Fibroblast of gingiva (primary cell): ENCODE results near the gene DYNLT2.
A peak's percentile ranks its signal among the peaks of the same experiment; 100 is the strongest.

Experiments used
- DNase-seq: peaks from one replicate; pipeline ENCODE4 v3.0.0-alpha.2; 2011; ENCODE audit warnings: low read depth

The DYNLT2 gene, protein sequence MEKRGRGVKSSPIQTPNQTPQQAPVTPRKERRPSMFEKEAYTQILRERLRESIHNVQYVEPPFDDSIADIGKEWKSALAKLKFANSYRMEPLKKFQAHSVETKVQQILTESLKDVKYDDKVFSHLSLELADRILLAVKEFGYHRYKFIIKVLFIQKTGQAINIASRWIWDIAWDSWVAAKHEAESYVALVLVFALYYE

DNA sequence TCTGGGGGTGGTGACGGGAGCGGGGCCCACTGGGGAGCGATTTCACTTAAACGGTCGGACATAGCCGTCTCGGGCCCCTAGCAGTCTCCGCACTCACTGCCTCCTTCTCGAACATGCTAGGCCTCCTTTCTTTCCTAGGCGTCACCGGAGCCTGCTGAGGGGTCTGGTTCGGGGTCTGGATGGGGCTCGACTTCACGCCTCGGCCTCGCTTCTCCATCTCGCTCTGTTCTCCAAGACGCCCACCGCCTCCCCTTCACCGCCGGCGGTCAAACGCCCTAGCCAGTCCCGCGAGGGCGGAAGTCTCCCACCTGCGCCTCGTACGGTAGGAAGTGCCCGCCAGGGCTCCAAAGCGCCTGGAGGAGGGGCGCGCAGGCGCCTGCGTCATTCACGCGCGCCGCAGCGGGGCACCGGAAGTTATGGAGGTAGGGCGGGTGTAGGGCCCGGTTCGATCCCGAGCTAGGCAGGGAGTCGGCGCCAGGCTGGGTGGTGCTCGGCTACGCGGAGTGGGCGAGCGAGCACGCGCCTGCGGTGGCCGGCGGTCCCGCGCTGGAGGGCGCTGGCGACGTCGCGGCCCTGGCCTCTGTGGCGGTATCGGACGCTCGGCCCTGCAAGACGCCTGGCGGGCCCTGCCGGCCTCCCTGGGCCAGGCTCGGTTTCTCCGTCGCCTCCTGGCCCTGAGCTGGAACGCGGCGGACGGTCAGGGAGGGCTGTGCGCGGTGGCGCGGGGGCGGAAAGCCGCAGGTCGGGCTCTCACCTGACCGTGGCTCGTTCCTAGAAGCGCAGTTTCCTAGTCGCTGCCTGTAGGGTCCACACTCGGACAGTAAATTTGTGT is at the start of gene DYNLT2, which contains the start of gene ERMARD:
TSS of gene DYNLT2 (minus strand) at position 331 of the 832 bp plus-strand sequence. CDS start at position 217, 114 bp downstream.
TSS of gene ERMARD (plus strand) at position 381 of the 832 bp plus-strand sequence. CDS start at position 417, 36 bp downstream.
- DNase-seq: peak; percentile 92

DNA sequence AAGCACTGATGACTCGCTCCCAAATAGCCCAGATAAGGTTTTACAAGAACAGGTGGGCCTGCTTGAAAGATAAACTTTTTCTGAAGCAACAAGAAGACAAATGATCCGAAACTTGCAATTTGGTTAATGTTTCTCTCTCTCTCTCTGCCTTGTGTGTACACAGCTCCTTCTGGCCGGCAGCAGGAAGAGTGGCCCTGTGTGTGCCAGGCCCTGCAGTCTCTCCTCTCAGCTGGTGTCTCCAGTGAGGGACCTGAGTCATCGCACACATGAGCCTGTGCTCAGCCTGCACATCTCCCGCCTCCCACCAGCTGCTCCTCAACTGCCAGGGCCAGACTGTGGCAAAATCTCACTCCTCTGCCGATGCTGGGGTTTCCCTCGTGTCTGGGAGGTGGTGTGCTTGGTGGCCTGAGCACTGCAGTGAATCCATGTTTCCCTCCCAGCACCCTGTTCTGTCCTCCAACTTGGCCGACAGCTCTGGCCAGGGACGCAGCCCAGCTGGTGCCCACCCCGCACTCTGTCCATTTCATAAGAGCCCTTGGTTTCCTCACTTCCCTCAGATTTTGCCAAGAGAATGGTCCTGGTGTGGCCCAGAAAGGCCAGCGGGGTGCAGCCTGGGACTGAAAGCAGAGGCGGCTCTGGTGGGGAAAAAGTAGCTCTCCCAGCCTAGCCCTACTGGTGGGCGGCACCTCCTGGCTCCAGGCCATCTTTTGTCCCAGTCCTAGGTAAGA is 49.5 kb upstream of the DYNLT2 start:
- DNase-seq: peak; percentile 72

DNA sequence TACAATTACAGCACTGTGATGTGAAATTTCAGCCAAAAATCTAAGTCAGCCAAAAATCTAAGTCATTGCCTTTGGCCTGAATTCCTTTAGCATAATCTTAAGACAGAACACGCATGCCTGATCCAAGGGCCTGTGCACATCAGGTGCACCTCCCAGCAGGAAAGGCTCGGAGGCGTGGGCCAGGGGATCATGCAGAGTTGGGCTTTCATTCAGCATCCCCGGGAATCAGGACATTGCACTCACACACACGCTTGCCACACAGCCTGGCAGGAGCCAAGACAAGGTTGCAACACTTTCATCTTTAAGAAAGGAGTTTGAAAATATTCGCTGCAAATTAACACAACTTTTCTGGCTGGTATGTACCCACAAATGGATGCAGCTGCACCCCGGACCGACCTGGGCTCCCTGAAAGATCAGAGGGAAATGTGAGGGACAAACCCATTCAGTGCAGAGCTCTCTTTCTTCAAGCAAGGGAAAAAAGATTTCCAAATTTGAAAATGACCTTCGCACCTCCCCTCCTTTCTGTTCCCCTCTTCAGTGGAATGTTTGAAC is 48.8 kb upstream of the DYNLT2 start:
- DNase-seq: peak; percentile 49

DNA sequence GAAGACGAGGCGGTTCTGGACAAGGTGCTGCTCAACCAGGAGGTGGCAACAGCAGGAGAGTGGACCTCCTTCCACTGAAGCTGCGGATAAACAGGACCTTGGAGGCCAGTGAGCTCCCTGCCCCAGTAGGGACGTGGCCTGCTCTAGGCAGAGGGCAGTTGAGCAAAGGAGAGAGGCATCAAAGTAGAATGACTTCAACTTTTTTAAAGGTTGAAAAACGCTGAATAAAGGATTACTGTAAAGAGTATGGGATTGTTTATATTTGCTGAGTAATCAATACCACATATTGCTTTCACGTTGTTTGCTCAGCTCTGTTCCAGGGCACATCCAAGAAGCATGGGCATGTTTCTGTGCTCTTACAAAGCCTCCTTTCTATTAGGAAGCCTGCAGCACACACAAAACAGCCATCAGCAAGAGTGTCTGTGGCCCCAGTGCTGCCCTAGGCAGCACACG is 48.1 kb upstream of the DYNLT2 start:
- DNase-seq: no peak

DNA sequence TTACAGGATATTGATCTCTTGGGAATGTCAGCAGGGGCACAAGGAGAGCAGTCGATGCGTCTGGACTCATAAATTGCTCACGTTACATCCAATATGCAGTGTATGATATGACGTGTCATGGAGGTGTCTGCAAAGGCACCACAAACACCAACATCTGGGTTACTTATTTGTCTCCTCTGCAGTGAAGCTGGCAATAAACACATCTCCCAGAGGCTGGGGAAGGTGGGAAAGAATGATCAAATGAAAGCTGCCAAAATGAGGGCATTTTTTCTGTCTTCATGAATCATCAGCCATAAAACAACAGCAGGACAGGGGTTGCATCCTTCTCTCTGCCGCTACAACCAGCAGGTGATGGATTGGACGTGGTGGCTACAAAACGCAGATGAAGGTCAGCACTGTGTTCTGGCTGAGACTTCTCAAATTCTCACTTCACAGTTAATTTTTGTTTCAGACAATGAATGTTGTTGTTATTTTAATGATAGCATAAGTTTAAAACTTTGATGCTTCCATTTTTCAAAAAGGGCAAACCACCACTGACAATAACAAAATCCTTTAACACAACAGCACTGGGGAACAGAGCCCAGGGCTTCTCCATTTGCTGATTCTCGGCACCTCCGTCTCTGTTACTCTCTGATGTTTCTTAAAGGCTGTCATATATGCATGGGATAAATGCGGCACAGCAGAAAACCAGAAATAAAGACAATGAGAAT is 47.5 kb upstream of the DYNLT2 start:
- DNase-seq: no peak

DNA sequence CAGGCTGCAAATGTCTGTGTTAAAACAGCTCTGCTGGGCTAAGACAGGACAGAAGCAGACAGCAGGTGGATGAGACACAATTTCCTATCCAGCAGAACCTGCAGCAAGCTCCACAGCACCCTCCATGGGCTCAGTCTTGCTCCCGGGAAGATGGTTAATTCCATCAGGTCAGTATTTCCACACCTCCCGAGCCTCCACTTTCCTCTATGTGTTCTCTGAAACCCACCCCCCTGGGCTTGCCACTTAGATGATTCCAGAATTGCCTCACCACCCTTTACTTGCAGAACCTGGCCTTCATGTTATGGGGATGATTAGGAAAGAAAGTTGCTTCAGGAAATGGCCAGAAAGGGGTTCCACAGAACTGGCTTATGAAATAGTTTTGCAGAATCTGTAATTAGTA is 43.8 kb upstream of the DYNLT2 start:
- no peak for DNase-seq

DNA sequence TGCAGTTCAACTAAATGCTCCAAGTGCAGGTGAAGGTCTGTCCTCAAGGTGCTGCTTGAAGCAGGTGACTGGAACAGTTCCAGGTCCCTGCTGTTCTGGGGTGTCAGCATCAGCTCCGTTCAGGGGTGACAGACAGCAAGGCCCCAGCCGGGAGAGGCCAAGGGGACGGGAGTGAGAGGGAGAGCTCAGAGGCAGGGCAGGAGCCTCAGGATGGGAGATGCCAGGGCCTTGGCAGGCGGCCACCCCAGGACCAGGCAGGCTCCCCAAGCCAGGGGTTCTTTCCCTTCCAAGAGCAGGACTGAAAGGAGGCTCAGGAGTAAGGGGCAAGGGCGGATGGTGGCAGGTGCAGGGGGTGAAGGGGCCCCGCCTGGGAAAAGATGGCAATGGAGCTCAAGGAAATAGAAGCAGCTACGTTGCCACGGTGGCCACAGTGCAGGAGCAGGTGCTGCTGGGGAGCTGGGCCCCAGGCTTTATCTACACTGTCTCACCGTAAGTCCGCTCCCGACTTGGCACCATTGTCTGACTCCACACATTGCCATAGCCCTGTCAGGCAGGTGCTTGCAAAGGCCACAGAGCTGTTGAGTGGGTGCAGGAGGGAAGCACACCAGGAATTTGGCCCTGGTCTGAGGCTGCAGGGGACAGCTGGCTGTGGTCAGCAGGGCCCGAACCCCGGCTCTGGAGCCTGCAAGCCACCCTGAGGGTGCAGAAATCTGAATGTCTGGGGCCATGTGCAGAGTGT is 43.1 kb upstream of the DYNLT2 start:
- no peak for DNase-seq

DNA sequence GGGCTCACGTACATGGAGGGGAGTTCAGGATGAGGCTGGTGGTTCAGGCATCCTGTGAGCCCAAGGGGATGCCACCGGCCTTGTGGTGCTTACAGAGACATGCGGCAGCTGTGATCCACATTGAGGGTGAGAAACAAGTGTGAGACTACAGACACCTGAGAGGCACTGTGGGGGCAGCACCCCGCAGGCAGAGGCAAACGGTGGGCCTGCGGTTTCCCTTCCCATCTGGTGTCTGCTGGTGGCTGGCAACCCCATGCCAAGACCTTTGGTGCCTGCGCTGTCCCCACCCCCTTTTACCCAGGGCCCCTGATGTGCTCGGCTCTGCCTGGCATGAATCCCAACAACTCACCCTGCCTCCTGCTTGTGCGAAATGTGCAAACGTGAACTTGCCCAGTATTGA is 42.0 kb upstream of the DYNLT2 start:
- DNase-seq: no peak

DNA sequence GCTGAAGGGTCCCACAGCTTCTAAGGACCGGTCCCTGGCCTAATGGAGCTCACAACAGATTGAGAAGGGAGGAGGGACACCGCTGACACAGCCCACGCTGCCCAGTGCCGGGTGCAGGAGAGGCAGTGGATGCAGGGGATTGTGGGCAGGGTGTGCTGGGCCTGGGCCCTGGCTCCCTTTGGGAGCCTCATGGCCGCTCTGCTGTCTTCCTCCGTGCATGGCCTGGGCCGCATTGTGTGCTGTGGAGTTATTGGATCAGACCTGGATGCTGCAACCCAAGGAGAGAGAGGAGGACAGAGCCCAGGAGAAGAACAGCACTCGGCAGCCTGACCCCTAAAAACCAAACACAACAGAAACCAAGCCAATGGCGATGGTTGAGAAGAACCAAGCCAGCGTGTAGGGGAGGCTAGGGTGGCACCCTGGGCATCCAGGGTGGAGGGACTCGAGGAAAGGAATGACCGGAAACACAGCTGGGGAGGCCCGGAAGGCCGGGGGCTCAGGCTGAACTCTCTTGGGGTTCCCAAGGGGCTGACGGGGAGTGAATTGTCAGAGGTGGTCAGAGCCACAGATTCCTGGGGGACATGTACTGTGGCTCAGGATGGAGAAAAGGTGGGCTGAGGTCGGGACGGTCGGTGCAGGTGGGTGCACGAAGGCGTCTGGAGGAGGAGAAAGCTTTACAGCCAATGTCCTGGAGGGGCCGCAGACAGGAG is 41.1 kb upstream of the DYNLT2 start:
- DNase-seq: no peak

DNA sequence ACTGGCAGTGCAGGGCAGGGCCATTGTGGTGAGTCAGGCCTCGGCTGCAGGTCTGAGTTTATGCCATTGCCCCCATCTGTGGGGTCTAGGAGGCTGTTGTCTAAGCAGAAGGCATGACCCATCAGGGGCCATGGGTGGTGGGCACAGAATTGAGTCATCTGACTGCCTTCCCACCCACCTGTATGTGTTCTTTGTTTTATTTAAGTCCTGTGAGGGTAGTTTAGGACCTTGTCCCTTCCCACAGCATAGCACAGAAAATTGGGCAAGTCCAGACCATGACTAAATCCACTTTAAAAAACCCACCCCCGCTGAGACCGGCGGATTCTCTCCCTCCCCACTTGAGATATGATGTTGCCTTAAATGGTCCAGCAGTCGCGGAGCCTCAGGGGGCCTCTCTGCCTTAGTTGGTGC is 40.4 kb upstream of the DYNLT2 start:
- no peak for DNase-seq

DNA sequence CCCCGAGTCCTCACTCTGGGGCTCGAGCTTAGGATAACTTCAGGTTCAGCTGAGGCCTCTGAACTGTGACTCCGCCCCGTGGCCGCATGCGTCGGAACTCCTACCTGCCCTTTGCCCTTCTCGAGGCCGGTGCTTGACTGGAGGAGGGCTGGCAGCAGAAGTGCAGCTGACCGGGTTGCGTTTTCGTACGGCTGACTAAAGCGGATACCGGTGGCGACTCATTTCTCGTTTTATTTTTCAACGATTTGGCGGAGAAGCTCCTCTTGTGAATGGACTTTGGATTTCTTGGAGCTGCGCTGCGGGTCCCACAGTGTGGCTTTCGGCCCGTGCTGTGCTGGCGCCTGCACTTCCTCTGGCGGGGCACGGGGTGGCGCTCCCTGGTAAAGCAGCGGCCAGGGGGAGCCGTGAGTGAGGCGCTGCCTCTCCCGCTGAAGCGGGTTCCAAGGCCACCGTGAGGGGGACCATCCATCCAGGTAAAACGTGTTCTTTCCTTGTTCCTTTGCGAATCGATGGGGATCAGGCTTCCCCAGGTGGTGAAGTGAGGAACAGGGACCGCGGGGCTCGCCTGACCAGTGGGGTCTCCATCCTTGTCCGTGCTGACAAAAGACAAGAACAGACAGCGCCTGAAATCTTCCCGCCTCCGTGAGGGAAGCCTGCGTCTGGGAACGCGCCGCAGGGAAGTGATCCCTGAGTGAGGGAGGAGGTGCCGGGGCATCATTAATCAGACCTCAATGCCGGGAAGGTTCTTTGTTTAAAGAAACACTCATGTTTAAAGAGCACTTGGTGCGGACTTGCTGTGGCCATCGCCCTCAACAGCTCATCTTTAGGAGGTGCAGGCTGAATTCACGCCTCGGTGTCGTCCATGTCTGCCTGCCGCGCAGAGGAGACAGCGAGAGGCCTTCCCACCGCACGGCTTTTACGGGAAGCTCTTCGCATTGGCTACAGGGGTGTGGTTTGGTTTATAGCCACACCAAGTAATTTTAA is 38.9 kb upstream of the DYNLT2 start:
- DNase-seq: peak; percentile 55

DNA sequence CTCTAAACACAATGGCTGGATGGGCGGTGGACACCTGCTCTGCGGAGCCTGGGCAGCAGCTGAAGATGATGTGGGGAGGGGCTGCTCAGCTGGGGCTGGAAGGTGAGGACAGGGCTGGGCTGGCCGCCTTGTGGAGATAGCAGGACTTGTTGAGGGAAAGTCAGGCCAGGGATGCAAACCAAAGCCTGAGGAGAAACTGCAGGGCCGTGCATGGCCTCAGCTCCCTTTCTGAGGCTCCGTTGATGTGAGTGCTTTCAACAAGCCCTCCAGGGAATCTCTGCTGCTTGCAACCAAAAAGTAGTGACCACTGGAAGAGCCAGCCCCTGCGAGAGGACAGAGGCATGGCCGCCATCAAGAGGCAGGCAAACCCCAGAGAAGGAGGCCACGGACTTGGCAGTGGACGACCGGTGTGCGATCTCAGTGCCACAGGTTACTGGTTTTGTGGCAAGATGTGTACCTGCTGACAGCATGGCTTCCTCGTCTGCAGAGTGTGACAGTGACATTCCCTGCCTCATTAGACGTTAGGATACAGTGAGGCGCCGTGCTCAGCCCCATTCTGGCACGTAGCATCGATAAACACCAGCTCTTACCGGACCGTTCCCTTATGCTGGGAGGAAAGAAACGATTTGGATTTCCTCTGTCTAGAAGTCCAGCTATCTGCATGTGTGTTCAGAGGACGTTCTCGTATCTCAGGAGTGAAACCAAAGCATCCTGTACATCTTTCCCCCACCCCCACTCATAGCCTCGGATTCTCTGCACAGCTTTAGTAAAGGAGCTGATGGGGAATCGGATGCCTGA is 38.0 kb upstream of the DYNLT2 start:
- DNase-seq: no peak

DNA sequence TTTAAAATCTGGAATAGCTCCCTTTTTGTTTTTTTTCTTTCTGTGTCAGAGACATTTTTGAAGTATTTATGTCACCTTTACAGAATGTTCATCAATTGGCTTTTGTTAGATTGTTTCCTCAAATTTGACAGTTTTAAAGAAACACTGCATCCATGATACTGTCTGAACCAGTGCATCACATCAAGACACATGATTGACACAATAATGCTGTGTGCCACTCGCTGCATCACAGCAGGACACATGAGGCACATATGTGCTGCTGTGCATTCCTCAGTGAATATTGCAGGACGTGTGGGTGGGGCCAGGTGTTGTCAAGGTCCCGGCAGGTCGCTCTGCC is 37.4 kb upstream of the DYNLT2 start:
- DNase-seq: no peak

DNA sequence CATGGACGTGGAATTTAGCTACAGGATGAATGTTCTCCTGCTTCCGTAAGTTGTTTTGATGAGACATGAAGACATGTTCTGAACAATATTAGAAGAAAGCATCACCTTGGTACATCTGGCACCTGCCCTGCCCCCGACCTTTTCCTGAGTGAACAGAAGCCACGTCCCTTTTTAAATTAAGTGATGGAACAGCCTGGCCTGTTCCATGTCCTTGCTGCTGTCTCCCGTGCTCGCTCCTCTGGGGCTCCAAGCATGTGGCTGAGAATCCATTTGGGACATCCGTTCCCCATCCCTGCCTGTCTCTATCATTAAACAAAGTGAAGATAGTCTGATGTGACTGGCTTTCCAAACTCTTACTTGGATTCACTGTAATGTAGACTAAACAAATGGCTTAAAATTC is 36.4 kb upstream of the DYNLT2 start:
- DNase-seq: no peak

DNA sequence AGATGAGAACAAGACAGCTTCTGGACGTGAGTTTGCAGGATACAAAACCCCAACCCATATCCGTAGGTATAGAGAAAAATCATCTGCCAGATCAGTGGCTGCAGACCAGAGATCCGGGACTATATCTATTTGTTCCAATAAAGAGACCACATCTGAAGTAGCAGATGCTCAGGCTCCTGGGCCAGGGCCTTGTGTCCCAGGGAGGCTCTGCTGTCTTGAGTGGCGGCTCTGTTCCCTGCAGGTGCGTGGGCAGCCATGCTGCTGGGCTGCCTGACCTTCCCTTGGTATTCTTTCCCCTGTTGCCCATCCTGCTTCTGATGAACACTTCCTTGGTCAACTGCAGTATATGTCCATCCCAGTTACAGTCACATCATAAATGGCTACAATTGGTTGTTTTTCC is 35.0 kb upstream of the DYNLT2 start:
- no peak for DNase-seq

DNA sequence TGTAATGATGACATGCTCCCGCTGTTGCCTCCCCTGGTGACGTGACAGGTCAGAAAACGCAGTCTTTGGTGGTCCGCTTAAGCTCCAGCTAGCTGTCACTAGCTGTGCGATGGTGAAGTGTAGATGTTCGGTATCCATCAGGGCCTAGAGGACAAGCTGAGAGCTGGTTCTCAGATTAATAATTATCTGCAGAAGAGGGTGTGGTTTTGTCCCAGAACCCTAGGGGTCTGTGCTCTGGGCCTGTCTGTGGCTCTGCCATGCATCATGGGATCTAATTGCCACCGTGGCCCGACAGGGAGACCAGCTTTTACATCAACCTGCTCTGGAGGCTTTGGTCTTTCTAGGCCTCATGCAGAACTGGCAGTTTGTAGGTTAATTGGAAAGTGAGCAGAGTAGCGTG is 34.2 kb upstream of the DYNLT2 start:
- DNase-seq: no peak

DNA sequence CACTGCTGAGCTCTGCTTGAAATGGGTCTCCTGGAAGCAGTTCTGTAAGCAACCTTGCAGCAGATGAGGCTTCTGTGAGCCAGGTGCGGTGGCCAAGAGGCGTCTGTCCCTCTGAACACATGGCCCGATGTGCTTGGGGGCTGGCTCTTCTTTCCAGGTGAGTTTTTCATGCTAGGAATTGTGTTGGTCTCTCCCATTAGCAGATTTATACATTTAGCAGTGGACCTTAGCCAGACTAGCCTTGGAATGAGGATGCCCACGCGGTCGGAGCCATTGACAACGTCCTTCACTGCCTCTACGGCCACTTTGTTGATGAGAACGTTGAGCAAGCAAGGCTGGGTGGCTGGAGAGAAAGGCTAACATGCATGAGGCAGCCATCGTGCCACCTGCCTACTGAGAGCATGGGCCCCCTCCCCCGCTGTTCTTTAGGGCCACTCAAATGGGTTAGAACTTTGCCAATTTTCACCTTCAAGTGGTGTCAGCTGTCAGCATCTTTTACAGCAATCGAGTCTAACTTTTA is 33.5 kb upstream of the DYNLT2 start:
- DNase-seq: no peak
